ENCODE results near the gene KRTAP10-7.

The KRTAP10-7 gene

GRCh38 chr21:44617071-44617501 lies 16.7 kb downstream of the KRTAP10-7 start:
- TF ChIP-seq CTCF (IDR thresholded peaks at IDR 0.05; ENCODE audit: extremely low read depth, insufficient read depth, missing control alignments): no peak
- no peak for DNase-seq (ENCODE audit: low spot score)
- in situ Hi-C loops (cut with MboI; ENCODE audit: low pct_unique_long_range_greater_than_20kb, low sequenced_read_pairs, unreplicated experiment): no loop called here

DNA sequence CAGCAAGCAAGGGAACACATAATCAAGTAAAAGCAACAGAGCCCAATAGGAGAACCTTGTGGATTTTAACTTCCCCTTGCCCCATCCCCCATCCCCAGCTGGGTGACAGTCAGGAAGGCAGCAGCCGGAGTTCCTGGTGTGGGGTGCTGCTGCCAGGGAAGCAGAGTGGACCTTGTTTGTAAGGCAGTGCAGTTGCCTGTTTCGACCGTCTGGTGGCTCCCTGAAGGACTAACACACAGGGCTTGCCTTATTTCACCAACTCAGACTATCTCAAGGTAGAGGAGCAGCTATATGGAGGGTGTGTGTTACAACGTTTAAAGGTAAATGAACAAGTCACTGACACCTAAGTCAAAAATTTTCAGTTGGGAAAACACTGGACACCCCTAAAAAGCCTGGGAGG lies 18.1 kb downstream of the KRTAP10-7 start:
- no peak for DNase-seq (ENCODE audit: low spot score)
- in situ Hi-C loops (cut with MboI; ENCODE audit: low pct_unique_long_range_greater_than_20kb, low sequenced_read_pairs, unreplicated experiment): no loop called here

DNA sequence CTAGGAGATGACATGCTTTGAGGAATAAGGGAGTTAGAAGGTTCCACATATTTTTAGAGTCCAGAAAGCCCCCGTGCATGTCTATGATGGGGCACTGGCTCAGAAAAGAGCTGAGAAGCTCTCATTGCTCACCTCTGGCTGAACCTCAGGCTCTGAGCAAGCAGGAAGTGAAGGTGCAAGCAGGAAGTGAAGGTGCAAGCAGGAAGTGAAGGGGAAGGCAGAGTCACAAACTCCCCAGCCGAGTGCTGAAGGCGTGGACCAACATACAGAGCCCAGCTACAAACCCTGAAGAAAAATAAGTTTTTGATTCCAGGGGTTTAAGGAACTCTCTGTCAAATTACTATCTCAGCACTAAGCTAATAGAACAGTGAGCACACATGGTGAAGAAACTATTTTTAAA lies 18.5 kb downstream of the KRTAP10-7 start:
- in situ Hi-C loops (cut with MboI; ENCODE audit: low pct_unique_long_range_greater_than_20kb, low sequenced_read_pairs, unreplicated experiment): no loop called here
- TF ChIP-seq CTCF (IDR thresholded peaks at IDR 0.05; ENCODE audit: extremely low read depth, insufficient read depth, missing control alignments): no peak
- DNase-seq (ENCODE audit: low spot score): no peak

More for the DNA sequence above, 18.1 kb downstream of the KRTAP10-7 start:
- TF ChIP-seq CTCF (IDR thresholded peaks at IDR 0.05; ENCODE audit: extremely low read depth, insufficient read depth, missing control alignments): peak; percentile 28

- TF ChIP-seq CTCF (IDR thresholded peaks at IDR 0.05; ENCODE audit: extremely low read depth, insufficient read depth, missing control alignments): no peak
- DNase-seq (ENCODE audit: low spot score): no peak
- in situ Hi-C loops (cut with MboI; ENCODE audit: low pct_unique_long_range_greater_than_20kb, low sequenced_read_pairs, unreplicated experiment): no loop called here
These were observed 19.5 kb downstream of the KRTAP10-7 start for GRCh38 chr21:44619886-44620285.

GRCh38 chr21:44623575-44623974 lies 23.2 kb downstream of the KRTAP10-7 start:
- no peak for DNase-seq (ENCODE audit: low spot score)
- in situ Hi-C loops (cut with MboI; ENCODE audit: low pct_unique_long_range_greater_than_20kb, low sequenced_read_pairs, unreplicated experiment): no loop called here
- TF ChIP-seq CTCF (IDR thresholded peaks at IDR 0.05; ENCODE audit: extremely low read depth, insufficient read depth, missing control alignments): no peak

DNA sequence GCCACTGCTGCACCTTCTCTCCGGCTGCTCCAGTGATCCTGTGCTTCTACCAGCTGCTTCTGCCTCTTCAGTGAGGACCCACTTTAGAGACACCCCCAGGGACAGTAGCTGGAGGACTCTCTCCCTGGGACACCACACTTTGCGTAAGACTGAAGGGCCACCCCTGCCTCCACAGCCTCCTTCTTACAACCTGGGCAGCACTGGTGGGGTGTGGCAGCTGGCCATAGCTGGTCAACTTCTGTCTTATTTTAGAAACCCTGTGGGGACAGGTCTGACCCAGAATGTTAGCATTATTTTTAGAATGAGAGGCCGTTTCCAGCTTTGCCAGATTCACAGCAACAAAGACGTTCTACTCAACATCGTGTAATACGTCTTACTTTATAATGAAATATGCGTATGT lies 25.4 kb downstream of the KRTAP10-7 start:
- in situ Hi-C loops (cut with MboI; ENCODE audit: low pct_unique_long_range_greater_than_20kb, low sequenced_read_pairs, unreplicated experiment): no loop called here
- DNase-seq (ENCODE audit: low spot score): no peak
- TF ChIP-seq CTCF (IDR thresholded peaks at IDR 0.05; ENCODE audit: extremely low read depth, insufficient read depth, missing control alignments): no peak

DNA sequence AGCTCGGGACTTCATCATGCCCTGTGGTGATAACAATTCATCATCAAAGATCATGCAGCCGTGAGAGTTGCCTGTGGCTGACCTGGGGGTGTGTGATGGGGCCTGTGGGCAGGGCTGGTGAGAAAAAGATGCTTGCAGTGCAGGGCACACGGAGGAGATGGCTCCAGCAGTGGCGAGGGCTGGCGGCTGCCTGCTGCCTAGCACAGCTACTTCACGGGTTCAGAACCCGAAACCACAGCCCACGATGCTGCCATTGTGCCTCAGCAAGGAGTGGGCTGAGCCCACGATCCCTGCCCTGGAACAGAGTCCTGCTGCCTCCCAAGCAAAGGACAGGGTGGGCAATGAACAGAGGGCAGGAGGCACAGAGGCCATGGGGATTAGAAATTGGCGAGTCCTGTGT lies 25.9 kb downstream of the KRTAP10-7 start:
- DNase-seq (ENCODE audit: low spot score): no peak
- TF ChIP-seq CTCF (IDR thresholded peaks at IDR 0.05; ENCODE audit: extremely low read depth, insufficient read depth, missing control alignments): no peak
- in situ Hi-C loops (cut with MboI; ENCODE audit: low pct_unique_long_range_greater_than_20kb, low sequenced_read_pairs, unreplicated experiment): no loop called here
